Fibroblast of the aortic adventitia (primary cell): ENCODE data around the gene TSFM. TPM values are rescaled to one million over a fixed set of nuclear protein-coding genes. Genes with fewer than 3 reads are reported as not detected.
A peak's percentile ranks its signal among the peaks of the same experiment; 100 is the strongest.

Source experiments
- DNase-seq: peaks from one replicate; pipeline ENCODE4 v3.0.0-alpha.2; 2010; ENCODE audit warnings: low read depth
- H3K4me3 ChIP-seq: 2 replicates; pipeline ENCODE4 v1.5.1; 2011; ENCODE audit warnings: low read depth, mild to moderate bottlenecking, control low read depth, low read length, moderate library complexity
- CTCF ChIP-seq: IDR thresholded peaks from 2 replicates; pipeline ENCODE4 v1.5.1; 2011; ENCODE audit warnings: mild to moderate bottlenecking, low read length, control low read depth, inconsistent platforms; ENCODE audit not compliant: insufficient read depth
- total RNA-seq: library from RNA; depleted of rRNA; stranded (reverse); fragments of >200 nt; gene quantifications from 2 replicates; pipeline ENCODE4 v1.2.3, GENCODE V29; 2012; ENCODE audit warnings: low replicate concordance

Gene TSFM
- total RNA-seq, 1 donor: 19.9 TPM

GRCh38 chr12:57749061-57749460, 33.5 kb upstream of the TSFM start:
- TF ChIP-seq CTCF: no peak
- H3K4me3 ChIP-seq: no peak overlapping the region
- DNase-seq: no peak

- peak overlapping the region; percentile 93 for H3K4me3 ChIP-seq
- DNase-seq: no peak
- TF ChIP-seq CTCF: no peak
Observed at GRCh38 chr12:57750561-57751431, 31.8 kb upstream of the TSFM start.

- DNase-seq: no peak
- TF ChIP-seq CTCF: no peak
- peak overlapping the region; percentile 93 for H3K4me3 ChIP-seq
Observed at GRCh38 chr12:57751432-57751787, 31.2 kb upstream of the TSFM start.

GRCh38 chr12:57751788-57752667, 30.6 kb upstream of the TSFM start, which contains the start of gene CDK4:
CDK4 (minus strand) TSS chr12:57752310; CDS start chr12:57751717, 593 bp downstream.
- H3K4me3 ChIP-seq: peak within 1 kb of the TSS; percentile 93
- no peak for TF ChIP-seq CTCF
- peak; percentile 99 for DNase-seq

GRCh38 chr12:57752668-57753000, 30.0 kb upstream of the TSFM start:
- H3K4me3 ChIP-seq: peak overlapping the region; percentile 48
- no peak for TF ChIP-seq CTCF
- DNase-seq: no peak

- no peak overlapping the region for H3K4me3 ChIP-seq
- DNase-seq: no peak
- no peak for TF ChIP-seq CTCF
Observed at GRCh38 chr12:57753756-57754337, 28.7 kb upstream of the TSFM start.
